ENCODE data around the gene SLC6A8.

- TF ChIP-seq, protein P1, sequence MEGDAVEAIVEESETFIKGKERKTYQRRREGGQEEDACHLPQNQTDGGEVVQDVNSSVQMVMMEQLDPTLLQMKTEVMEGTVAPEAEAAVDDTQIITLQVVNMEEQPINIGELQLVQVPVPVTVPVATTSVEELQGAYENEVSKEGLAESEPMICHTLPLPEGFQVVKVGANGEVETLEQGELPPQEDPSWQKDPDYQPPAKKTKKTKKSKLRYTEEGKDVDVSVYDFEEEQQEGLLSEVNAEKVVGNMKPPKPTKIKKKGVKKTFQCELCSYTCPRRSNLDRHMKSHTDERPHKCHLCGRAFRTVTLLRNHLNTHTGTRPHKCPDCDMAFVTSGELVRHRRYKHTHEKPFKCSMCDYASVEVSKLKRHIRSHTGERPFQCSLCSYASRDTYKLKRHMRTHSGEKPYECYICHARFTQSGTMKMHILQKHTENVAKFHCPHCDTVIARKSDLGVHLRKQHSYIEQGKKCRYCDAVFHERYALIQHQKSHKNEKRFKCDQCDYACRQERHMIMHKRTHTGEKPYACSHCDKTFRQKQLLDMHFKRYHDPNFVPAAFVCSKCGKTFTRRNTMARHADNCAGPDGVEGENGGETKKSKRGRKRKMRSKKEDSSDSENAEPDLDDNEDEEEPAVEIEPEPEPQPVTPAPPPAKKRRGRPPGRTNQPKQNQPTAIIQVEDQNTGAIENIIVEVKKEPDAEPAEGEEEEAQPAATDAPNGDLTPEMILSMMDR (IDR thresholded peaks at IDR 0.05), result no peak
- no peak for TF ChIP-seq POLR2A (IDR thresholded peaks at IDR 0.05)
- TF ChIP-seq POLR2AphosphoS5 (IDR thresholded peaks at IDR 0.05), result no peak
- TF ChIP-seq EP300 (IDR thresholded peaks at IDR 0.05), result no peak
These were observed 20.3 kb upstream of the SLC6A8 start for GRCh38 chrX:153667281-153667955.
